ENCODE measurements around the gene GRB14.

GRB14 gene

GRCh38 chr2:164609790-164610189 is 11.5 kb downstream of the GRB14 start:
- no peak for DNase-seq

GRCh38 chr2:164606557-164606956 is 14.7 kb downstream of the GRB14 start:
- DNase-seq, result no peak

- DNase-seq, result no peak
Observed at GRCh38 chr2:164605295-164605694, 16.0 kb downstream of the GRB14 start.

GRCh38 chr2:164600763-164601162 is 20.5 kb downstream of the GRB14 start:
- DNase-seq, result no peak

- DNase-seq, result no peak
Observed at GRCh38 chr2:164599954-164600589, 21.2 kb downstream of the GRB14 start.

GRCh38 chr2:164597983-164598382 is 23.3 kb downstream of the GRB14 start:
- DNase-seq, result no peak

GRCh38 chr2:164595031-164595430 is 26.3 kb downstream of the GRB14 start:
- DNase-seq, result no peak

GRCh38 chr2:164593959-164594358 is 27.3 kb downstream of the GRB14 start:
- DNase-seq, result no peak

GRCh38 chr2:164593541-164593940 is 27.7 kb downstream of the GRB14 start:
- DNase-seq, result no peak

GRCh38 chr2:164589522-164589921 is 31.8 kb downstream of the GRB14 start:
- DNase-seq, result no peak

GRCh38 chr2:164581050-164581449 is 40.2 kb downstream of the GRB14 start:
- DNase-seq, result no peak

- DNase-seq, result no peak
Observed at GRCh38 chr2:164574931-164575330, 46.4 kb downstream of the GRB14 start.

- no peak for DNase-seq
Observed at GRCh38 chr2:164570475-164570874, 50.8 kb downstream of the GRB14 start.

GRCh38 chr2:164569378-164569777 is 51.9 kb downstream of the GRB14 start:
- DNase-seq, result no peak

- no peak for DNase-seq
Observed at GRCh38 chr2:164568317-164568716, 53.0 kb downstream of the GRB14 start.

GRCh38 chr2:164567335-164567989 is 53.8 kb downstream of the GRB14 start:
- no peak for DNase-seq

GRCh38 chr2:164565359-164565758 is 55.9 kb downstream of the GRB14 start:
- no peak for DNase-seq

GRCh38 chr2:164562666-164563065 is 58.6 kb downstream of the GRB14 start:
- no peak for DNase-seq

GRCh38 chr2:164561991-164562390 is 59.3 kb downstream of the GRB14 start:
- DNase-seq, result no peak

- no peak for DNase-seq
Observed at GRCh38 chr2:164561416-164561815, 59.9 kb downstream of the GRB14 start.

- no peak for DNase-seq
Observed at GRCh38 chr2:164560902-164561301, 60.4 kb downstream of the GRB14 start.

GRCh38 chr2:164560181-164560792 is 61.0 kb downstream of the GRB14 start:
- peak; percentile 27 for DNase-seq

- DNase-seq, result no peak
Observed at GRCh38 chr2:164558450-164558849, 62.8 kb downstream of the GRB14 start.

- DNase-seq, result no peak
Observed at GRCh38 chr2:164554487-164554886, 66.8 kb downstream of the GRB14 start.

All from midbrain (tissue), 1 donor.